Liver (tissue), 9 donors: ENCODE results near the gene GPR12. TPM values are rescaled to one million over a fixed set of nuclear protein-coding genes. Genes with fewer than 3 reads are reported as not detected.

Experiments
- DNase-seq: peaks from one replicate; pipeline ENCODE4 v3.0.0-alpha.2; 2017; ENCODE audit warnings: low spot score
- H3K27ac ChIP-seq, 2 donors: one replicate each; pipeline ENCODE4 v1.7.0; 2013; ENCODE audit warnings: inconsistent platforms in 2 of 2, low read length in 2 of 2, control low read depth in 1 of 2, low read depth in 1 of 2, mild to moderate bottlenecking in 1 of 2
- H3K27me3 ChIP-seq, 4 donors: one replicate each; pipeline versions ENCODE4 v1.6.1 to v1.7.0; 2013; ENCODE audit warnings: low read length in 3 of 4, inconsistent platforms in 1 of 4, mild to moderate bottlenecking in 1 of 4, moderate library complexity in 1 of 4; ENCODE audit not compliant: control insufficient read depth in 4 of 4, insufficient read depth in 4 of 4
- H3K36me3 ChIP-seq, 4 donors: one replicate each; pipeline versions ENCODE4 v1.6.1 to v1.7.0; 2013; ENCODE audit warnings: low read length in 3 of 4, mild to moderate bottlenecking in 3 of 4, low read depth in 1 of 4, moderate library complexity in 1 of 4; ENCODE audit not compliant: control insufficient read depth in 4 of 4, insufficient read depth in 3 of 4
- H3K4me1 ChIP-seq, 4 donors: one replicate each; pipeline versions ENCODE4 v1.6.1 to v1.7.0; 2013; ENCODE audit warnings: low read length in 3 of 4, mild to moderate bottlenecking in 3 of 4, moderate library complexity in 1 of 4; ENCODE audit not compliant: control insufficient read depth in 4 of 4, insufficient read depth in 4 of 4
- H3K4me3 ChIP-seq, 3 donors: one replicate each; pipeline versions ENCODE4 v1.6.1 to v1.7.0; 2013; ENCODE audit warnings: low read length in 3 of 3, control low read depth in 1 of 3, low read depth in 1 of 3, mild to moderate bottlenecking in 1 of 3
- H3K9ac ChIP-seq, 2 donors: one replicate each; pipeline ENCODE4 v1.7.0; 2013; ENCODE audit warnings: low read length in 2 of 2, mild to moderate bottlenecking in 2 of 2, moderate library complexity in 2 of 2, control low read depth in 1 of 2, low read depth in 1 of 2
- H3K9me3 ChIP-seq, 4 donors: one replicate each; pipeline versions ENCODE4 v1.6.1 to v1.7.0; 2013; ENCODE audit warnings: low read length in 3 of 4; ENCODE audit not compliant: control insufficient read depth in 4 of 4
- EGR1 ChIP-seq, 2 donors: IDR thresholded peaks; 2 replicates each; pipeline ENCODE4 v1.6.1; 2016 to 2018; ENCODE audit warnings: antibody characterized with exemption in 2 of 2, low read depth in 2 of 2
- FOXA1 ChIP-seq: IDR thresholded peaks from 2 replicates; pipeline ENCODE4 v1.6.1; 2016; ENCODE audit warnings: antibody characterized with exemption
- FOXA2 ChIP-seq: IDR thresholded peaks from 2 replicates; pipeline ENCODE4 v1.6.1; 2016; ENCODE audit warnings: antibody characterized with exemption
- GABPA ChIP-seq, 2 donors: IDR thresholded peaks in 1 of 2; conservative IDR thresholded peaks in 1 of 2; 2 replicates each; pipeline ENCODE4 v1.6.1; 2016; ENCODE audit warnings: antibody characterized with exemption in 2 of 2, mild to moderate bottlenecking in 1 of 2, moderate library complexity in 1 of 2
- HNF4A ChIP-seq, 2 donors: conservative IDR thresholded peaks; 2 replicates each; pipeline ENCODE4 v1.6.1; 2016; ENCODE audit warnings: antibody characterized with exemption in 2 of 2, mild to moderate bottlenecking in 2 of 2
- HNF4G ChIP-seq: IDR thresholded peaks from 2 replicates; pipeline ENCODE4 v1.6.1; 2016; ENCODE audit warnings: antibody characterized with exemption
- JUND ChIP-seq, 2 donors: IDR thresholded peaks; 2 replicates each; pipeline ENCODE4 v1.6.1; 2016; ENCODE audit warnings: antibody characterized with exemption in 2 of 2
- NR2F2 ChIP-seq: IDR thresholded peaks from 2 replicates; pipeline ENCODE4 v1.6.1; 2016; ENCODE audit warnings: antibody characterized with exemption
- SP1 ChIP-seq: IDR thresholded peaks from 2 replicates; pipeline ENCODE4 v1.6.1; 2018; ENCODE audit warnings: antibody characterized with exemption, mild to moderate bottlenecking
- TAF1 ChIP-seq: conservative IDR thresholded peaks from 2 replicates; pipeline ENCODE4 v1.6.1; 2016; ENCODE audit warnings: antibody characterized with exemption, mild to moderate bottlenecking
- YY1 ChIP-seq: IDR thresholded peaks from 2 replicates; pipeline ENCODE4 v1.6.1; 2016; ENCODE audit warnings: antibody characterized with exemption, mild to moderate bottlenecking
- WGBS: extraction: QIAGEN DNeasy Blood & Tissue Kit; methylation state at CpG from one replicate; pipeline ENCODE4 v1.1.7; 2013; 5-methylcytosine and 5-hydroxymethylcytosine counted together
- polyA plus RNA-seq, 2 donors: library from polyadenylated mRNA; stranded (reverse) in 1 of 2; unstranded in 1 of 2; fragments of 200-250 nt in 1 of 2; fragments of >200 nt in 1 of 2; fragmentation: Nextera tagmentation in 1 of 2; extraction: Ambion mirVana in 1 of 2; gene quantifications; one replicate each; pipeline versions ENCODE4 v1.2.1 to v1.2.3, GENCODE V29; 2013 to 2015
- total RNA-seq, 2 donors: library from RNA; depleted of rRNA; stranded (reverse); fragments of >200 nt; gene quantifications; one replicate each; pipeline ENCODE4 v1.2.3, GENCODE V29; 2014
- TF ChIP-seq, protein P1 (sequence below): IDR thresholded peaks from 2 replicates; pipeline ENCODE4 v1.6.1; 2016; ENCODE audit warnings: antibody characterized with exemption, mild to moderate bottlenecking
- TF ChIP-seq, protein P2 (sequence below): IDR thresholded peaks from 2 replicates; pipeline ENCODE4 v1.6.1; 2016; ENCODE audit warnings: antibody characterized with exemption
- TF ChIP-seq, protein P3 (sequence below): IDR thresholded peaks from 2 replicates; pipeline ENCODE4 v1.6.1; 2016; ENCODE audit warnings: antibody characterized with exemption
- donor health status: healthy.
- donor health status: healthy.
- donor health status: healthy.
- donor health status: healthy.
- donor health status: healthy.

Gene GPR12
- total and polyA plus RNA-seq, 4 donors, result not detected

DNA sequence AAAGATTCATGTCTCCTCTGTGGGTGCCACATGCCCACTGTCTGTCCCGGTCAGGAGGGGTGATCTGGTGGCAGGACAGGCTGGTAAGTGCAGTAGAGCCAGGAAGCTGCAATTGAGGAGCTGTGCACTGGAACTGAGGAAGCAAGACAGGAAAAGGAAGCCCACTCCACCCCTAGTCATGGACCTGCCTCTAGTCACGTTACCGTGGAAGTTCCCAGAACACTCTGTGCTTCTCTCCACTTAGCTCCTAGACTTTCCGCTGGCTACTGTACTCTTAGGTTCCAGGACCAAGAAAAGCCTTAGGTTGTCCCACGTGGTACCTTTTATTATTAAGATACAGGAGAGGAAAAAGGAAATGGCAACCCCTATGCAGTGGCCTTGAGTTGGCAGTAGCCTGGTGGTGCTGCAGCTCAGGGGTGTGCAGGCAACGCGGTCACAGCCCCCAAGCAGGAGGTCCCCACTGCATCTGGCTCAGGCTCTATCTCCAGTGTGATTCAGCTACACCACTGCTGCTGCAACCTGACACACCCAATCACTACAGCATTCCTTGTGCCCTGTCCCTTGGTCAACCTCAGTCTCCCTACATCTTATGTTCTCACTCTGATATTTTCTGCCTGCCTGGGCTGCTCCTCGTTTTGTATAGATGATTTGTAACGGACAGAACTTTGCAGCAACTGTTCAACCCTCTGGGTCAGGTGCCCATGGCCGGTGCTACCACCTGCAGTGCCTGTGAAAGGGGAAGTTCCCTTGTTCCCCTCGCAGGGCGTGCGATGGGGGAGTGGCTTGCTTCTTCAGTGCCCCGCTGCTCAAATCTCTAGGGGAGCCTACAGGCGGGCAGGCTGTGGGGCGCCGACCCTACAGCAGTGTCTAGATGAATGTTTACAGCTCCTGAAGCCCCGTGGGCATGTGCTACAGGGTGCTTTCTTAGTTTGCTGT lies 24.4 kb upstream of the GPR12 start (continued):
- TF ChIP-seq, protein P1, sequence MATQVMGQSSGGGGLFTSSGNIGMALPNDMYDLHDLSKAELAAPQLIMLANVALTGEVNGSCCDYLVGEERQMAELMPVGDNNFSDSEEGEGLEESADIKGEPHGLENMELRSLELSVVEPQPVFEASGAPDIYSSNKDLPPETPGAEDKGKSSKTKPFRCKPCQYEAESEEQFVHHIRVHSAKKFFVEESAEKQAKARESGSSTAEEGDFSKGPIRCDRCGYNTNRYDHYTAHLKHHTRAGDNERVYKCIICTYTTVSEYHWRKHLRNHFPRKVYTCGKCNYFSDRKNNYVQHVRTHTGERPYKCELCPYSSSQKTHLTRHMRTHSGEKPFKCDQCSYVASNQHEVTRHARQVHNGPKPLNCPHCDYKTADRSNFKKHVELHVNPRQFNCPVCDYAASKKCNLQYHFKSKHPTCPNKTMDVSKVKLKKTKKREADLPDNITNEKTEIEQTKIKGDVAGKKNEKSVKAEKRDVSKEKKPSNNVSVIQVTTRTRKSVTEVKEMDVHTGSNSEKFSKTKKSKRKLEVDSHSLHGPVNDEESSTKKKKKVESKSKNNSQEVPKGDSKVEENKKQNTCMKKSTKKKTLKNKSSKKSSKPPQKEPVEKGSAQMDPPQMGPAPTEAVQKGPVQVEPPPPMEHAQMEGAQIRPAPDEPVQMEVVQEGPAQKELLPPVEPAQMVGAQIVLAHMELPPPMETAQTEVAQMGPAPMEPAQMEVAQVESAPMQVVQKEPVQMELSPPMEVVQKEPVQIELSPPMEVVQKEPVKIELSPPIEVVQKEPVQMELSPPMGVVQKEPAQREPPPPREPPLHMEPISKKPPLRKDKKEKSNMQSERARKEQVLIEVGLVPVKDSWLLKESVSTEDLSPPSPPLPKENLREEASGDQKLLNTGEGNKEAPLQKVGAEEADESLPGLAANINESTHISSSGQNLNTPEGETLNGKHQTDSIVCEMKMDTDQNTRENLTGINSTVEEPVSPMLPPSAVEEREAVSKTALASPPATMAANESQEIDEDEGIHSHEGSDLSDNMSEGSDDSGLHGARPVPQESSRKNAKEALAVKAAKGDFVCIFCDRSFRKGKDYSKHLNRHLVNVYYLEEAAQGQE, result no peak
- TF ChIP-seq FOXA2 (no peak), HNF4G (no peak), HNF4A (conservative IDR thresholded peaks at IDR 0.05) (no peak), TAF1 (no peak), NR2F2 (no peak), JUND (IDR thresholded peaks at IDR 0.05) (no peak), EGR1 (IDR thresholded peaks at IDR 0.05; ENCODE audit: low read depth in 2 of 2) (no peak)

DNA sequence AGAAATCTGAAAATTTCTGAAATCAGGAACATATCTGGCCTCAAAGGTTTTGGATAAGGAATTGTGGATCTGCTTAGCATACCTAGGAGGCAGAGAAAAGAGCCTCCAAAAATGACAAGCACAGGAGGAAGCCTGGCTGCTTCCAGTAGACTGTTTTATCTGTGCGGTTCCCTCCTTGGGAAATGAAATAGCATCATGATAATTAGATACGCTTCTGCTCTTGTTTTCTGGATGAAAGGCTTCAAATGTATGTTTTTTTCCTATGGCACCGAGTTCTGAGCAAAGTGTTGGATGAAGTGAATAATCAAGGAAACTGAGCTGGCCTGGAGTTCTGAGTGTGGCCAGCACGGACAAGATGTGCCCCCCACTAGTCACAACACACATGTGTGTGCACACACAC lies 19.8 kb upstream of the GPR12 start:
- no peak overlapping the region for H3K4me3 ChIP-seq
- peaks cover 0 to 5% (median 0%) of the 10 kb centered on the region in 4 donors for H3K27me3 ChIP-seq
- no peaks in the 10 kb centered on the region for H3K4me1 ChIP-seq
- H3K36me3 ChIP-seq, result no peaks in the 10 kb centered on the region
- H3K9ac ChIP-seq, result no peak overlapping the region
- no peak overlapping the region for H3K27ac ChIP-seq
- H3K9me3 ChIP-seq, result peaks cover 0 to 3% (median 0%) of the 10 kb centered on the region in 4 donors
- 72% methylated on average over 4 of the region's 4 CpGs for WGBS
- TF ChIP-seq HNF4A (conservative IDR thresholded peaks at IDR 0.05) (no peak), FOXA2 (no peak), EGR1 (IDR thresholded peaks at IDR 0.05; ENCODE audit: low read depth in 2 of 2) (no peak), YY1 (no peak), GABPA (IDR thresholded peaks at IDR 0.05 in 1 of 2, conservative IDR thresholded peaks at IDR 0.05 in 1 of 2) (no peak), SP1 (no peak)
- TF ChIP-seq, protein P2, sequence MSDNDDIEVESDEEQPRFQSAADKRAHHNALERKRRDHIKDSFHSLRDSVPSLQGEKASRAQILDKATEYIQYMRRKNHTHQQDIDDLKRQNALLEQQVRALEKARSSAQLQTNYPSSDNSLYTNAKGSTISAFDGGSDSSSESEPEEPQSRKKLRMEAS, result no peak
- TF ChIP-seq, protein P3, sequence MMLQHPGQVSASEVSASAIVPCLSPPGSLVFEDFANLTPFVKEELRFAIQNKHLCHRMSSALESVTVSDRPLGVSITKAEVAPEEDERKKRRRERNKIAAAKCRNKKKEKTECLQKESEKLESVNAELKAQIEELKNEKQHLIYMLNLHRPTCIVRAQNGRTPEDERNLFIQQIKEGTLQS, result no peak
- DNase-seq, result no peak

DNA sequence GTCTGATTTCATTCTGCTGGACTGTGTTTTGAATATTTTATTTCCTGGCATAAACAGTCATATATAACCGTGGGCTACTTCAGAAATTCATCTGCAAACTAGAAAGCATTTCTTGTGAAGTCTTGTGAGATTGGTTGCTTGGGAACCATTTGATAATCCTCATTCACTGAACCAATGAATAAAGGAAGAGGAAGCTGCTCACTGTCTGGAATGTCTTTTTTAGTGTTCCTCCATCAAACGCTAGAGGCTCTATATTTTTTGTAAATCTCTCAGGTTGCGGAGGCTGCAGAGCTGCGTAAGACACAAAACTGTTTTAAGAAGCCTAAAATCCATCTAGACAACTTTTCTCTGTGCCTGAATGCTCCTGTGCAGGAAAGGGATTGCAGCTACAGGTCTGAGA lies 18.7 kb upstream of the GPR12 start:
- H3K36me3 ChIP-seq, result no peaks in the 10 kb centered on the region
- H3K27ac ChIP-seq, result no peak overlapping the region
- H3K27me3 ChIP-seq, result no peaks in the 10 kb centered on the region
- TF ChIP-seq, protein P1, result no peak
- TF ChIP-seq FOXA2 (no peak), HNF4G (no peak), TAF1 (no peak), FOXA1 (no peak)
- H3K9me3 ChIP-seq, result peaks cover 0 to 3% (median 0%) of the 10 kb centered on the region in 4 donors
- no peaks in the 10 kb centered on the region for H3K4me1 ChIP-seq
- 76% methylated on average over 4 of the region's 4 CpGs for WGBS
- H3K4me3 ChIP-seq, result no peak overlapping the region
- H3K9ac ChIP-seq, result no peak overlapping the region
- no peak for DNase-seq
